Glomerular visceral epithelial cell (primary cell): Measurements from ENCODE around the gene ADCY6.
A peak's percentile ranks its signal among the peaks of the same experiment; 100 is the strongest.

Source experiments
- DNase-seq: peaks from one replicate; pipeline ENCODE4 v3.0.0-alpha.2; 2016; ENCODE audit errors: extremely low spot score

Gene ADCY6

DNA sequence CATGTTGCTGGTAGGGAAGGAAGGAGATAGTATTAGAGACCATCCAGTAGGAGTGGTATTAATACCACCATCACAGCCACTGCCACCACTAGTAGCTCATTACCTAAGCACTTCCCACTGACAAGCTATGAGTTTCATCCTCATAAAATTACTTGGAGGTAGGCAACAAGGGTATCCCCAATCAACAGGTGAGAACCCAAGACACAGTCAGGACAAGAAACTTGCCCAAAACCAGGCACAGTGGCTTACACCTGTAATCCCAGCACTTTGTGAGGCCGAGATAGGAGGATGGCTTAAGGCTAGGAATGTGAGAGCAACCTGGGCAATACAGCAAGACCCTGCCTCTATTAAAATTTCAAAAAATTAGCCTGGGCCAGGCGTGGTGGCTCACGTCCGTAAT lies 5.5 kb downstream of the ADCY6 start:
- DNase-seq, result no peak

DNA sequence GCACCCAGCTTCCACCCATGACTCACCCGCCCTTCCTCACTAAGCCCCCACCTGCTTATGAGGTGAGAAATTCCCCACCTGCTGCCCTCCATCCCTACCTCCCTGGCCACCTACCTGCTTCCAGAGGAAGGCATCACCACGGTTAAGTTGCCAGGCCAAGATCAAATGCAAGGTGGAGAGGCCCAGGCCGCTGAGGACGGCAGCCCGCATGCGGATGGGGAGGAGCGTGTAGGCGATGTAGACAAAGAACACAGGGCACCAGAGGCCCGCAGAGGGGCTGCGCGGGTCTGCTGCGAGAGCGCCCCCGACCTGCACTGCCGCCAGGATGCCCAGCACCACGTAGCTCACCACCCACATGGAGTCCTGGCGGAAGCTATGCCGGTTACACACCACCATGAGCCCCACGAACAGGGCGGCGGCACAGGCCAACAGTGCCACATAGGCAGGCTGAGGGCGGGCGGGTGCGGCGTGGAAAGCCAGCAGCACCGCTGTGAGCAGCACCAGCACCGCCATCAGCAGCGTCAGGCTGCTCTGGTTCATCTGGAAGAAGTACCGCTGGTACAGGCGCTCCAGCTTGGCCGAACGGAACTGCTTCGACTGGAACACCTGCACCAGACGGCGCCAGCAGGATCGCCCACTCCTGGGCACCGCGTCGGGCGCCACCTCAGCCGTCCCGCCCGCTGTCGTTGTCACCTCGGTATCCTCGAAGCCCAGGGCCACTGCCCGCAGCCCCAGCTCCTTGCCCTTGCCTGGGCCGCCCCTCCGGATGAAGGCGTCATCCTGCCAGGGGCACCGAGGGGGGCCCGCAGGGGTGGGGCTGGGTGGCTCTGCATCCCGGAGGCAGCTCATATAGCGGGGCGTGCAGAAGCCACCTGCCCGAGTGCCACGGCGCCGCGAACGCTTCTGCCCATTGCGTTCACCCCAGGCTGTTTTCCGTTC lies 6.2 kb downstream of the ADCY6 start:
- DNase-seq, result no peak

DNA sequence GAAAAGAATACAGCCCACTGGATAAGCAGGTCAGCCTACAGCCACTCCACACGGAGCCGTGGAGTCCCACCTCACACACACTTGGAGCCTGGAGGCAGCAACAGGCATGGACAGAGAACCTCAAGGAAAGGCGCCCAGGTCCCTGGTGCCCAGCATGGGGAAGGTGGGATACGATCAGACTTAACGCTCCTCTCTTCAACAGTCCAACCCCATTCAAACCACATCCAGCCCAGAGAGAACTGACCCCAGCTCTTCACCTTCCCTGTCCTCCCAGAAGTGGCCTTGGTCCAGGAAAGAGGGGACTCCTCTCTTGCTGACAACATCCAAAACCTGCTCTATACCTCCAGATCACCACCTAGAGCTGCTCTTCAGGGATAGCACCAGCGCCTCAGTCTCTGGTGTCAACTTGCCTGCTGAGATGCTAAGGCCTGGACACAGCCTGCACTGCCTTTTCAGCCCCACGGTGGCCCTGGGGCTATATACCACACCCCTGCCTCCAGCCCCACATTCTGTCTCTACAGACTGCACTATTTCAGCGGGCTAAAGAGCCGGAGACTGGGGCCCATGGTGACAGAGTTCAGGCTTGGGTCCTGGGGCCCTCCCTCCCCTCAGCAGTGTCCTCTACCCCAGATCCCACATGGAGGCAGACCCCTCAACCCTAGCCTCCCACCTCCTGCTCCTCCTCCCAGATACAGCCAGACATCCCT lies 7.0 kb downstream of the ADCY6 start:
- no peak for DNase-seq

DNA sequence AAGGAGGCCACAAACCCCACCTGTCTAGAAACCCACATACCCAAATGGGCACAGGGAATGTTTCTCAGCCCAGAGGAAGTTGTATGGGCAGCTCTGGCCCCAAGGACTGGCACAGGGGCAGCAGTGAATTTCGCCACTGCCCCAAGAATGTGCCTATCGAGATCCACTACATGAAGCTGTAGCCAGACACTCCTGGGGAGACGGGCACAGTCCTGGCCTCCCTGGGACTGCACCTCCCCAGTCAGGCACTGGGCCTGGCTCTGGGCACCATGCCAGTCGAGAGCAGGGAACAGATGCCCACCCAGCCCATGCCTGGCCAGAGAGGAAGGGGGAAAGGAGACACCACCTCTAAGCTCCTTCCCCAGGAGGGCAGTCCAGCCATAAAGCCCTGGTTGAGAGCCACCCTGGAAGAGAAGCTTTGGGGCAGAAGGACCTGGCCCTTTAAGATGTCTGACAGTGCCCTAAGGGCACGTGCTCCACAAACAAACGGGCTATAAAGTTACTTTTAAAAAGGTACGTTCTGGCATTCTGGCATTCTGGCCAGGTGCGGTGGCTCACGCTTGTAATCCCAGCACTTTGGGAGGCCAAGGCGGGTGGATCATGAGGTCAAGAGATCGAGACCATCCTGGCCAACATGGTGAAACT lies 8.4 kb downstream of the ADCY6 start:
- no peak for DNase-seq

DNA sequence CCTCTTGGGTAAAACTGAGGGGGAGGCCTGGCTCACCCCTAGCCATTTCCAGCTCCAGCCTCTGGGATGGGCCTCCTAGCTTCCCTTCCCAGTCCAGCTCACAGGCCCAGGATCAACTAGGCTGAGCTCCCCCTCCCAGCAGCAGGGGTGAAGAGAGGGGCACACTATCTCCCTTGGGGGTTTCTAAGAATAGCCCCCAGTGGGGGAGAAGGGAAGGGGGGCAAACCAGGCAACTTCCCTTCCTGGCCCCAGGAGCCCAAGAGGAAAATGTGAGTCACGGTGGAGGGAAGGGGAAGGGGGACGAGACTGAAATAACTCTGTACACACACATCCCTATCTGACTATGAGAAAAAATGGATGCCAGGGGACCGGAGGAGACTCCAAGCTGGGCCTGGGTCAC lies 9.0 kb downstream of the ADCY6 start:
- no peak for DNase-seq

DNA sequence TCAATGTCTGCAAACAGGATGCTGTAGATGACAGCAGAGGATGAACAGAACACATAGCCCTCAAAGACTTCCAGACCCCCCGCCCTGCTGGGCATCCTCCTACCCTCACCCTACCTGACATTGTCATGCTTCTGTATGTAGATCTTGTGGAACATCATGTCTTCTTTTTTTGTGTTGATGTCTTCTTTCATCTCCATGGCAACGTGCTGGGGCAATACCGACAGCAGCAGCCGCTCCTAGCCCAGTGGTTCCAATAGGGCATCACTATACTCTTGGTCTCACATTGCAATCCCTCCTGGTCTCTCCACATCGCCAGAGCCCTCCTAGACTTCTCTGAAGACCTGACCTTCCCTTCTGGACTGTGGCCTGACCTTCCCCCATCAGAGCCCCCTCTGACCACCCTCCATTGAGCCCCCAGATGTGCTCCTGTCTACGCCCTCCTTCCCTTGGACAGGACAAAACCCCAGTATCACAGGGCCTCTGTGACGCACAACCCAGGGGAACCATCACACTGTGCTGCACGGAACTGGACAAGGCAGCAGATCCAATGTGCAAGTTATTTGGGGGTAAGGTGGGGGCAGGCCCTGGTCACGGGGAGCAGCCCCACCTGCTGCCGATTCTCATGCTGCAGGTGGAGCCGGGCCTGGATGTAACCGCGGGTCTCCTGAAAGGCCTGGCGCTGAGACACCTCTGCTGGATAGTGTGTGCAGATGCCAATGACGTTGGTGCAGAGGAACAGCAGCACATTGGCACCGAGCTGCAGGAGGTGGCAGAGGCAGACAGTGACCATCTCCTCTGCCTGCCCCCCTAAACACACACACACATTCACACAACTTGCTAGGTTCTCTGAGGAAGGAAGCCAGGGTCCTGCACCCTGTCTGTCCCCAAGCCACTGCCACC lies 11.1 kb downstream of the ADCY6 start:
- no peak for DNase-seq

DNA sequence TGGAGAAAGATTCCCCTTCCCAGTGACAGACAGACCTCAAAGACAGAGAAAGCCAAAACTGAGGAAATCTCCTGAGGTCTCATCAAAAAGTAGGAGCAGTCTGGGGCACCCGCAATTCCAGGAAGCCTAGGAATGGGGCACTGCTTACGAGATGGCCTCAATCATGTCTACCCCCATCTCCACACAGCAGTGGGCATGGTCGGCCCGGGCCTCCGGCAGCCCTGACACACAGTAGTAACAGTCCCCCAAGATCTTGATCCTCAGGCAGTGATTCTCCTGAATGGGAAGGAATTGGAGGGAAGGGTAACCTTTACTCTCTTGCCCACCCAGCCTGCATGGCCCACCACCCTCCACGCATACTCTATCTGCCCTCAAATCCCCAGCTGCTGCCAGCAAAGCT lies 11.9 kb downstream of the ADCY6 start:
- no peak for DNase-seq

DNA sequence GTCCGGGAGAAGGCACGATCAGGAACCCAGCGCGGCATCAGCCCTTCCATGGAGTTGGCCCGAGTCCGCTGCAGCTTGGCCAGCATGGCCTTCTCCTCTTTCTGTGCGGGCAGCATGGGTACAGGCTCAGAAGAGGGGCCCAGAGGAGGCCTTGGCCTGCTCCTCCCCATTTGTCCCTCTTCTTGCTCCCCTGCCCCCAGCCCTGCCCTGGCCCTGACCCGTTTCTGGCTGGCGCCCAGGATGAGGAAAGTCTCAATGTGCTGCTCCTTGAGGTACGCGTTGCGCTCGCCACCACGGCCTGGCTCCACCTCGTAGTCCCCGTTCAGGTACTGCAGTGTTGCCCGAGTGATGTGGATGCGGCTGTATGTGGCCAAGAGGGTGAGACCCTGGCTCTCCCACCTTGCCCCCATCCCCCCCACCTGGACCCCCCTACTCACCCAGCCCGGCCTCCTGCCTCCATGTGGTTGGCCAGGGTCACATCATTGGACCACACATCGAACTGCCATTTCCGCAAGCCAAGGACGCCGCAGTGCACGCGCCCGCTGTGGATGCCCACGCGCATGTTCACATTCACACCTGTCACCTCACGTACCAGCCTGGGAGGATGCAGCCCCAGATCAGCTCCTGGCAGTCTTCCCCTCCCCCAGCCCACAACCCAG lies 12.8 kb downstream of the ADCY6 start:
- no peak for DNase-seq

DNA sequence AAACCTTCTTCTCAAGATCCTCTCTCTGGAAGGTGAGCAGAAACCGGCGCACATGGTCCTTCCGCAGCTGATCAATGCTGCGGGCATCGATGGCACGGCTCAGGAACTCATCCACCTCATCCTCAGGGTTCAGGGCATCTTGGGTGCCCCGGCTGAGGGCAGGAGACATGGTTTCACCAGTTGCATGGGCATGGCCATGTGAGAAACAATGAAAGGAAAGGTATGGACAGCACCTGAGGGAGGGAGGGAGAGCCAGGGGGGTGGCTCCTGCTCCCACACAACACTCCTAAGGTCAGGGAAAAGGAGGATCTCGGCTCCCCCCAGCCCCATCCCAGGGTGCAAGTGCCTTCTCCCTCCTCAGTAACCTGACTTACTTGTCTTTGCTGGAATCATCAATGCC lies 13.6 kb downstream of the ADCY6 start:
- no peak for DNase-seq

DNA sequence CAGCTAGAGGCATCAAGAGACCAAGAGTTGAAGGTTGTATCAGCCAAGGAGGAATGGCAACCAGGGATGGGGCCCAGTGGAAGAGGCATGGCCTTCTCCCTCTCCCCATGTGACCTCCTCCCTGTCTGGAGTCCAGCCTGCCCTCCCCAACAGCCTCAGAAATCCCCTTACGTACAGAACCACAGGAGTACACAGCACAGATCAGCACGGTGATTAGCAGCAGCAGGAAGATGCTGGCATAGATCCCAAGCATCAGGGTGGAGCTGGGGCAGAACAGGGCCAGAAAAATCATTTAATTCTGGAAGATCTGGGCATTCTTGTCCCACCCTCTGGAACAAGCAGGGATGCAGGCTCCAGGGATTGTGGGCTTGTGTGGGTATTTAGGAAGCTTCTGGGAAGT lies 14.4 kb downstream of the ADCY6 start:
- no peak for DNase-seq

DNA sequence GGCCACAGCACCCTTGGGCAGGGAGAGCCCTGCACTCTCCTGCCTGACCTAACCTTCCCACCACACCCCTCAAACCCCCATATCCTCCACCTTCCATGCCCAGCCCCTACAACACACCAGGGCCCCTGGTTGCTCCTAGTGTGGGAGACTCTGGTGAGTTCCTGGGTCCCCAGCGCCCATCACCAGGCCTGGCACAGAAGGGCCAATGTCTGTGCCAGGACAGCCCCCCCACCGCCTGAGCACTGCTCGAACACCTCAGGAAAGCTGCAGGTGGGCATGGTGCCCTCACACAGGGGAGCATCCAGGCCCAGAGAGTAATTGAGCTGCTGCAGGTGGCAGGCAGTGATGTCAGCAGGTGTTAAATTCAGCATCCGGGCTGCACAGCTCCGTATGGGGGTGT lies 15.2 kb downstream of the ADCY6 start:
- DNase-seq, result no peak

DNA sequence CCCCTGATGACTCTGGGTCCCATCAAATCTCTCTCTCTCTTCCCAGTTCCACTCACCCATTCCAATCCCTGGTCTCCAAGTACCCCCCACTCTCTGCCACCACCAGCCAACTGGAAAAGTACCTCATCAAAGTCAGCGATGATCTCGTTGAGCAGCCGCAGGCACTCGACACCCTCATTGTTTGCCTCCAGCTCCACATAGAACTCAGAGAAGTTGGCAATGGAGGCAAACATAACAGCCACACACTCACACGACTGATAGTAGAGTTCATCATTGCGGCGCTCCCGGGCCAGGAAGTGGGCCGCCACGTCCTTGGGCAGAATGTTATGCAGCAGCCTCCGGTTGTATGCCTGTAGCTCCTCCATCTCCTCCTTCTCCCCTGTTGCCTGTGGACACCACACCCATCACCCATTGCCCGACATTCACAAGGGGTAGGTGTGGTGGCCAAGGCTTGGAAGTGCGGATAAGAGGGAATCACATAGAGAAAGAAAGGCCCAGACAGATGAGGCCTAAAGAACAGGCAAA lies 17.2 kb downstream of the ADCY6 start:
- DNase-seq, result no peak

DNA sequence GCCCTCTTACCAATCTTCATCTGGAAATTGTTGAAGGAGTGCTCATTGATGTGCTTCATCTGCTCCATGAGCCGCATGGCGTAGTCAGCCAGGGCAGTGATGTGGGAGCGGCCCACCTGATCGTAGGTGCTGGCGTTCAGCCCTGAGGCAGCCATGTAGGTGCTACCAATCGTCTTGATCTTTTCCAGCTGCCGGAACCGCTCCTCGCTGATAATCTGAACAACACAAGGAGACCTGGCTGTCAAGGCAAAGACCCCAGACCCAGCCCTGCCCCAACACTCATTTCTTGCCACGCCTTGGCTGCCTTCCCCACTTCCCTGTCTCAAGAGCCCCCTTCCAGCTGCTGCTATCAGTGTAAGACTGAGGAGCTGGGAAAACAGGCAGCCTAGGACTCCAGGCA lies 18.1 kb downstream of the ADCY6 start:
- DNase-seq, result no peak

DNA sequence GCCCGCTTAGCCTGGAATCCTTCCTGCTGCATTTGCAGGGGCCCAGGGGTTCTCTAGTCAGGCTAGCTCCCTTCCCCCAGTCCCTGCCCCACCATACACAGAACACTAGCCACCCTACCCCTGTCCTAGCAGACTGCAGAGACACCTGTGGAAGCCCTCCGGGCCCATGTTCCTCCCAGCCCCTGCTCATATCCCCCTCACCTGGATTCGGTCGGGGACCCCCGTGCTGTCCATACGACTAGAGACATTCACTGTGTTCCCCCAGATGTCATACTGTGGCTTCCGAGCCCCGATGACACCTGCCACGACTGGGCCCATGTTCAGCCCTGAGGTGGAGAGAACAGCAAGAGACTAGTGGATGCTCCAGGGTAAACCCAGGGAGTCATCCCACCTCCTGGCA lies 20.2 kb downstream of the ADCY6 start:
- no peak for DNase-seq

DNA sequence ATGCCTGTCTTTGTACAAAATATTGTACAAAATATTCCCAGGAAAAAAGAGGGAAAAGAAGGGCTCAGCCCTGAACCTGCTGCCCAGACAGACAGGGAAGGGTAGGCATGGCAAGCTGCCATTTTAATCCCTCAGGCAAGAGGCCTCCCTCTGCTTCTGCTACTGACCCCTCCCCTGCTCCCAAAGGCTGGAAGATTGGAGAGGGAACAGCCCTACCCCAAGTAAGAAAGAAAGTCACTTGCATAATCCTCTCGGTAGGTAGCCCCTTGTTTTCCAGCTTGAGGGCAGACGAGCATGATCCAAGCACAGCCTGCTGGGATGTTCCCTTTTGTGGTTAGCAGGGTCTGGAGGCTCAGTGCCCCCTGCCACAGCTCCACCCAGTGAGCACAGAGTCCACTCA lies 20.7 kb downstream of the ADCY6 start:
- DNase-seq, result no peak

DNA sequence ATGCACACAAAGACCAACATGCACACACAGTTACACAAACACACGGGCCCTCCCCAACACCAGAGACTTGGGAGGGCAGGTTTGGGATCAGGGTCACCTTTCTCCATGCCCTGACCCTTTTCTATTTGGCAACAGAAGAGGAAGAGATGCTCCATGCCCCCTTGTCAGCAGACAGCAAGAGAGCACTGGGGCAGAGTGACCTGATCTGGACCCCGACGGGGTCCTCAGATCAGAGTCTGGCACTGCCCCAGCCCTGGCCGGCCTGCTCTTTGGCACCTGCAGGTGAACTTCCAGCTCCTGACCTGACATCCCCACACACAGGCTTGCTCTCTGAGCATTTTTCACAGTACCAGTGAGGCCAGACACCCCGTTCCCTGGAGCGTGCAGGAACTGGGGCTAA lies 21.4 kb downstream of the ADCY6 start:
- no peak for DNase-seq

DNA sequence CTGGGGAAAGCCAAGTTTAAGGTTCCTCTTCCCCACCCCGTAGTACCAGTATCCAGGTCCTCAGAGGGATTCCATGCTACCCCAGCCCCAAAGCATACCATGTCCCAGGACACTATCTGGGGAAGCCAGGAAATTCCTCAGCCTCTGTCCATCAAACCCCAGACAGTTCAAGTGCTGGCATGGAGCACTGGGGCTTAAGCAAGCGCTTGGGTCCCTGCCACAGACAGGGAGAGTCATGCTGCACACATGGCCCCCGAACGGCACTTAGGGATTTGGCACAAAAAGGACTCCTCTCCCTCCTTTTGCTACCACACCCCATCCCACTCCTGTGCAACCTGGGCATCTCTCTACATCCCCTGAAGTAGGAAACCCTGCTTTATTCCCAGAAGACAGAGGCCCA lies 21.8 kb downstream of the ADCY6 start:
- no peak for DNase-seq

DNA sequence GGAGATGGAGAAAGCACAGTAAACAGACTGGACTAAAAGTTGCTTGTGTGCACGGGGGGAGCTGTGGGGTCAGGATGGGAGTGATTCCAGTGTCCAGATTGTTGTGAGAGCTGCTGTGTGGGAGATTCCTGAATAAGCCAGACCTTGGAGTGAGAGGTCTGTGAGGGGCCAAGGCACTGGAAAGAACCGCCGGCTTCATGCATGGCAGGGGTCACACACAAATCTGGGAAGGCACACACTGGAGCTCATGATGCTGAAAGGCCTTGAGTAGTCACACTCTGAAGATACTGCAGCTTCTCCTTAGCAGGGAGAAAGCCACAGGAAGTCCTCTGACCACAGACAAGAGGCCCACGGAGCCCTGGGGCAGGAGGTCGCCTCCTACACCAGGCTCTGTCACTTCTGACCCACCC lies 23.1 kb downstream of the ADCY6 start:
- peak; percentile 31 for DNase-seq

DNA sequence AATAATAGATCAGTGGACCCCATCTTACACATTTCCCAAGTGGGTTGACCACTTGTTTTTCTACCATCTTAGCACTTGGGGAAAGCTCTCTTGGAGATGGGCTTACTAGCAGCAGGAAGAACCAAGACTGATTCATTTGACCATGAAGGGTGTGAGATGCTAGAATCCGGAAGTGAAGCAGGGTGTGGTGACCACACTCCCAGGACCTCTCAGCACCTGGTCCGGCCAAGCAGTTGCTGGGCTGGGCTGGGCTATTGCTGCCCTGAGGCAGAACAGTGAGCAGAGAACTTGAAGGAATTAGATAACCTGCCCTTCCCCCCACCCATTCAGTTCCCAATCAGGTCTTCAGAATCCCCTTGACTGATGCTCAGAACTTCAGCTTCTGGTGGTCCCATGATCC lies 24.4 kb downstream of the ADCY6 start:
- DNase-seq, result no peak

DNA sequence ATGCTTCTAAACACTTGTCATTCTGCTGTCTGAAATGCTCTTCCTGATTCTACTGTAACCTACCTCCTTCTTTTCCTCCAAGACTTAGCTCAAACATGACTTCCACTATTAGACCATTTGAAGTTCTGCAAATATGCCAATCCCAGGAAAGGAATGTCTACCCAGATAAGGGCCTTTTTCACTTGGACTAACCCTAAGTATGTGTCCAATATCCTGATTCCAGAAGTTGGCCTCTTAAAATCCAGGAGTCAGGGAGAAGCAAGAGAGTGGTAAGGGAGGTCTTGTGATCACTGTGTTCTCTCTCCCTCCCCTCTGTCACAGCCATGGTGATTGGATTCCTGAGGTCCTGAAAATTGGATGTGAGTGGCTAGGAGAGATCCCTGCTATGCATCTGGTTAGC lies 30.2 kb downstream of the ADCY6 start:
- DNase-seq, result no peak

DNA sequence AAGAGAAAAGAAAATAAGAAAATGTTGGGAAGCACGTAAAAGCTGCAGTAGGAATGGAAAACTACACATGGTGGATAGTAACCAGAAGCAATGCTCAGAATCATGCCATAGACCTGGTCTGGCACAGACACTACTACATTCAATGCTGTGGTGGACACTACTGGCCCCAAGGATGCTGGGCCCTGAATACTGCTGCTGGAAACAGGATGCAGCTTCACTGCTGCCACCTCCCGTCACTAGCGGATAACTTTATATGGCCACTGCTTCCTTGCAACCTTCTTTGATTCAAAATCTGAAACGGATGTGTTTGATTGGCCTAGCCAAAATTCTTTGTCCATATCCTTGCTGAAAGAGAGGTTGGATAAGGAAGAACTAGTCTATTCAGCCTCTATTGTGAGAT lies 30.7 kb downstream of the ADCY6 start:
- DNase-seq, result no peak
